HG03354 (cell line): ENCODE measurements around the gene PTPRH.

Source experiments
- ATAC-seq: cut with Tn5 transposase; IDR thresholded peaks from one replicate; pipeline ENCODE4 v1.9.1; 2021; ENCODE audit warnings: mild to moderate bottlenecking; ENCODE audit not compliant: unreplicated experiment, poor library complexity, severe bottlenecking

Gene PTPRH

DNA sequence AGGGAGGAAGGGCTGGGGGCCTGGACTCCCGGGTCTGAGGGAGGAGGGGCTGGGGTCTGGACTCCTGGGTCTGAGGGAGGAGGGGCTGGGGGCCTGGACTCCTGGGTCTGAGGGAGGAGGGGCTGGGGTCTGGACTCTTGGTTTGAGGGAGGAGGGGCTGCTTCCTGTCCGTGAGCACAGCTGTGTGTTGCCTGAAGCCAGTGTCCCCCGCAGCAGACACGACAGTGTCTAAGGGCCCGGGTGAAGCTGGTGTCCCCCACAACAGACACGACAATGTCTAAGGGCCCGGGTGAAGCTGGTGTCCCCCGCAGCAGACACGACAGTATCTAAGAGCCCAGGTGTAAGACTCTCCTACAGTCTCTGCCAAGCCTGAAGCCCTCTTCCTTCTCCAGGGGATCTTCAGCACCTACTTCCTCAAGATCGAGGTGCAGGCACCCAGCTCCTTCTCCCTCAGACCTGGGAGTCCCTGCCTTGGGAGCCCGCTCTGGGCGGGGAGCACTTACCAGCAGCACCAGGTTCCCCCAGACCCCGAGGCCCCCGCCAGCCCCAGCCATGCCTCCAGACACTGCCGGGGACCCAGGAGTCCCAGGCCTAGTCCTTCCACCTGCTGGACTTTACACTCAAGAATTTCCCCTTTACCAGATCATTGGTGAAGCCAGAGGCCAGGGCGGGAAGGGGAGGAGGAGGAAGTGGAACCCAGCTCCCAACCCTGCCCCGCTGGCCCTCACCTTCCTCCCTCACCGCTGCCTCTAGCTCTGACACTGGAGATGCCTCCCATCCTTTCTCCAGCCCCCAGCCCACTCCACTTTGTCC lies at the start of gene PTPRH:
Gene PTPRH (minus strand): TSS at position 622 of the 813 bp plus-strand sequence. CDS start 68 bp downstream, at position 554.
- ATAC-seq = no peak

- peak; percentile 11 for ATAC-seq
These were observed 49.2 kb upstream of the PTPRH start for GRCh38 chr19:55258476-55258827.

DNA sequence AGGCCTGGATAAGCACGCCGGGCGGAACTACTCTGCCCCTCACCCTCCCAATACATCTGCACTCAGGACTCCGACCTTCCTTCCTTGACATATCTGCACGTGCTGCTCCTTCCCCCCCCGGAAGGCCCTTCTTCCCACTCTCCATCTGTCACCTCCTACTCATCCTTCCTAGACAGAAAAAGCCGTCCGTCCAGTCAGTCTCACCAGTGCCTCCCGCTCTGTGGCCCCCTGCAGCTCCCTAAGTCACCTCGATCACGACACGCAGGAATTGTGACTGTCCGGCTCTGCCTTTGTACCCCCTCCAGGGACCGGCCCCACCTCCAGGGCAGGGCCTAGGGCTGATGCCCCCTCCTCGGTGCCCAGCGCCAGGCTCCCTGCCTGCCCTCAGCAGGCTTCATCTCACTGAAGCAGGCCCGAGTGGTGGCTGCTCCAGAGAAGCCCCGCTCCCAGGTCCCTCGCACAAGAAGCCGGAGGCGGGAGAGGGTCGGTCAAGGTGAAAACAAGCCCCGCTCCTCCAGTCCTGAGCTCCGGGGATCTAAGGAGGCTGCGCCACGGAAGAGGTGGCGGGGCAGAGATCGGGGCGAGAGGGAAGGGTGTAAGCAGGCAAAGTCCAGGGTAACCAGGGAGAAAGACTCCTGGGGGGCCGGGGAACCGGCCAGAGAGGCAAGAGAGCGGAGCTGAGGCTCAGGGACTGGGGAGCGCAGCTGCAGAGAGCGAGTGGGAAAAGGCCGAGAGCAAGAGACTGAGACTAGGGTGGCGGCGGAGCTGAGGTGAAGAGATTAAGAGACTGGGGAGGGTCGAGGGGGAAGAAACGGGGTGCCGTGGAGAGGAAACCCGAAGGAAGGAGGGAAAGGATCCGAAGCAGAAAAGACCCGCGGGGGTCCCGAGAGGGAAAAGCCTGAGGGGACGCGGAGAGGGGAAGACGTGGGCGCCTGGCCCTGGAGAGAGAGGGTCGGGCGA lies 48.4 kb upstream of the PTPRH start:
- ATAC-seq = no peak

DNA sequence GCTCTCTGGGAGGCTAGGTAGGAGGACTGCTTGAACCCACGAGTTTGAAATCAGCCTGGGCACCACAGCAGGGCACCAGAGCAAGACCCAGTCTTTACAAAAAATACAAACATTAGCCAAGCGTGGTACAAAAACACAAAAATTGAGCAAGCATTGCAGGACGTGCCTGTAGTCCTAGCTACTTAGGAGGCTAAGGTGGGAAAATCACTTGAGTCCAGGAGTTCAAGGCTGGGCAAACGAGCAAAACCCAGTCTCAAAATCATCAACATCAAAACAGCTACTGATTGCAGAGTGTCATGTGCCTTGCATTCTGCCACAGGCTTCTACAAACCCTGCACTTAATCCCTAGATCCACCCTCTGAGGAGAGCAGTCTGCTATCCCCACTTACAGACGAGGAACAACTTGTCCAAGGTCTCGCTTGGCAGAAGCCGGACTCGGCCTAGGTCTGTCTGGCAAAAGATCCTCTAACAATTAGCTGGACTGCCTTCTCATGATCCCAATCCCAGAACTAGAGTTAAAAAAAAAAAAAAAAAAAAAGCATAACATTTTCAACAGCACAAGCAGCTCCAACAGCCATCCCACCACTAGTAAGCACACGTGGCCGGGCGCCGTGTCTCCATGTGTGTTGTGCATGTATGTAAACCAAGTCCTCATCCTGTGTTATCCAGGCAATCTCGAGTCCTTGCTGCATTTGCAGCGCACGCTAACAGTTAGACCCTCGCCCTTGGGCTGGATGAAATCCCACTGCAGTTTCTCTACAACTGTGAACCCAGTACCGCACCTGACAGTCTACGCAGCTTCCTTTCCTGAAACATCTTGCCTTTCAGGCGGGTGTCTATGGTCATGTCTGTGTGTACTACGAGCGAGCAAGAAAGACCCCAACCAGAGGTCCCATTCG lies 47.5 kb upstream of the PTPRH start:
- ATAC-seq = no peak

DNA sequence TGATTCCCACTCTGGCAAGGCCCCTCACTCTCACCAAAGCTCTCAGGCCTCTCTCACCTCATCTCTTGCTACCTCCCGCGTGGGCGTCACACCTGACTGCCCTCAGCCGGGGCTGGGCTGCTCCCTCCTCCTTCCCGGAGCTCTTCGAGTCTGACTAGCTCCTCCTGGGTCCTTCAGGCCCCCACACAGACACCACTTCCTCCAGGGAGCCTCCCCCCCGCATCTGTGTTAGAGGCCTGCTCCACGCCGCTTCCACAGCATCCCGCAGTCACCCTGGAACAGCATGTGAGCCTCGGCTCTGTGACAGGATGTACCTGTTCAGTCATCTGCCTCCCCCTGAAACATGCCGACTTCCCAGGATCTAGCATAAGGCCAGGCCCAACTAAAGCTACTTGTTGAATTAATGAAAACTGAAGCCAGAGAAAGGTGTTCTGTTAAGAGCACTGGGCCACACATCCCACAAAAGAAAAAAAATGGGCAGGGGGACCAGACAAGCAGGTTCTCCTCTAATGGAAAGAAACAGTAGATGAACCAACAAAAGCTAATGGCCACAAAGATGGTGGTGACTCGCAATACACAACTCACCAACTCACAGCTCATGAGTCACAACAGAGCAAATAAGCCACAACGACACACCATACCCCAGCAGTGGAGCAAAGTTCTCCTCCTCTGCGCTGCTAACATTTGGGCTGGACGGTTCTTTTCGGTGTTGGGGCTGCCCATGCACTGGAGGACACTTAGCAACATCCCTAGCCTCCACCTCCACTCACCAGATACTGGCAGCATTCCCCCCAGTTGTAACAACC lies 46.5 kb upstream of the PTPRH start:
- ATAC-seq = no peak

GRCh38 chr19:55254625-55254977 lies 45.3 kb upstream of the PTPRH start:
- ATAC-seq = no peak

GRCh38 chr19:55253842-55254624 lies 44.7 kb upstream of the PTPRH start:
- ATAC-seq = peak; percentile 52

- no peak for ATAC-seq
These were observed 43.7 kb upstream of the PTPRH start for GRCh38 chr19:55252760-55253663.

GRCh38 chr19:55251341-55252081 lies 42.2 kb upstream of the PTPRH start:
- ATAC-seq = no peak

DNA sequence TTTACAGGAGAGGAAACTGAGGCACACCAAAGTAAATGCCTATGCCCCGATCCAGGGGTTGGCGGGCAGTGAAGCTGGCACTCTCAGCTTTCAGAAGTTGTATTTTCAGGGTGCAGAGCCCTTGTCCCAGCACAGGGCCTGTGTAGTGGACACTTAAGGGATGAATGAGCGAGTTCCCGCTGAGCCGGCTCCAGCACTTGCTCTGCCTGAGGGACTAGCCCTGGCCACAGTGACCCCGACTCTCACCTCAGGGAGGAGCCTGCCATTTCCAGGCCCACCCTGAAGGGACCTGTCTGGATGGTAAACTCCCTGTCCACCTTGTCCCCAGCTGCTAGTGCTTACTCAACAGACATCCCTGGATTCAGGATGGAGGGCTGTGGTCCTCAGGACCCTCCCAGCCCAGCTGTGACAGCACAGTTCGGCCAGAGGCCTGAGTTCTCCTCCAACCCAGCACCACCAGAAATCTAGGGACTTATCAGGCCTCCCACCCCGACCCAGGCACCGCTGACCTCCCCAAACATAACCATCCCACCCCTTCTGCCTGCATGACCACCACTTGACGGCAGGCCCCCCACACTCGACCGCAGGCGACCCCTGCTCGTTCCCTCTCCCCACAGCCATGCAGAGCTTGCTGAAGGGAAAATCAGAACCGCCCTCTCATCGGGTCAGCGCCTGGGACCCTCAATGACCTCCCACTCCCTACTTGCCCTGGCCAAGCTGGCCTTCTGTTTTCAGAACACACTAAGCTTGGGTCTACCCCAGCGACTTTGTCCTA lies 41.1 kb upstream of the PTPRH start:
- no peak for ATAC-seq

DNA sequence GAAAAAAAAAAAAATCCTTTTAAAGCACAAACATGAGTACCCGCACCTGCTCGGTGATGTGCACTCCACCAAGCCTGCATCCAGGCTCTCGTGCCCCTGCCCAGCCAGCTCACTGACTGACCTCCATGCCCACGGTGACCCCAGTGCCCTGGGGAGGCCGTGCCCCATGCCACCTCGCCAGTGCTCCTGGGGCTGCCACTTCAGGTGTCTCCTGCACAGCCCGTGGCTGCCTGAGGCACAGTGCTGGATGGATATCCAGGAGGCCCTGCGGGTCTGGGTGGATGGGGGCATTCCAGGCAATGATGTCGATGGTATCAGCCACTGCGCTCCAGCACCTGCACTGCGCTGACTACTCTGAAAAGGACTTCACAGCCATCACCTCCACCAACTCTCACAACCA lies 40.5 kb upstream of the PTPRH start:
- ATAC-seq = no peak

GRCh38 chr19:55248704-55249103 lies 39.4 kb upstream of the PTPRH start:
- no peak for ATAC-seq

- ATAC-seq = no peak
These were observed 38.9 kb upstream of the PTPRH start for GRCh38 chr19:55248166-55248675.

DNA sequence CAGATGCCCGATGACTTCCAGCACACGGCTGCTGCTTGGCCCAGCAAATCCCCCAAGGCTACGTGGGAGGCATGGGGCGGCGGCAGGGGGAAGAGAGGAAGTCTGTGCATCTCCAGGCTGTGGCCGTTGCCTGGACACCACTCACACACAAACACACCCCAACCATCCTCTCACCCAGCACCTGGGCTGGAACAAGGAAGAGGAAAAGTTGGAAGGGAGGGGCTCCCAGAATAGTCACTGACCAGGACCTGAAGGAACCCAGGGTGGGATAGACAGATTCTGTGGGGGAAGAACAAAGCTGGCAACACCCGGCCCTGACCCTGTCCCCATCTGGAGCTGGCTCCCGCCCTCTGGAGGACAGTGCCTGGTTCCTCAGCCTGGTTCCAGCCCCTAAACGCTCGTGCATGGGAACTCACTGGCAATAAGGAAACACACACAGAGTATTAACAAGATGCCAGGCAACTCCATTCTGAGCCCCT lies 38.4 kb upstream of the PTPRH start:
- no peak for ATAC-seq
